ENCODE measurements around the gene ZIC4.

ZIC4 gene

DNA sequence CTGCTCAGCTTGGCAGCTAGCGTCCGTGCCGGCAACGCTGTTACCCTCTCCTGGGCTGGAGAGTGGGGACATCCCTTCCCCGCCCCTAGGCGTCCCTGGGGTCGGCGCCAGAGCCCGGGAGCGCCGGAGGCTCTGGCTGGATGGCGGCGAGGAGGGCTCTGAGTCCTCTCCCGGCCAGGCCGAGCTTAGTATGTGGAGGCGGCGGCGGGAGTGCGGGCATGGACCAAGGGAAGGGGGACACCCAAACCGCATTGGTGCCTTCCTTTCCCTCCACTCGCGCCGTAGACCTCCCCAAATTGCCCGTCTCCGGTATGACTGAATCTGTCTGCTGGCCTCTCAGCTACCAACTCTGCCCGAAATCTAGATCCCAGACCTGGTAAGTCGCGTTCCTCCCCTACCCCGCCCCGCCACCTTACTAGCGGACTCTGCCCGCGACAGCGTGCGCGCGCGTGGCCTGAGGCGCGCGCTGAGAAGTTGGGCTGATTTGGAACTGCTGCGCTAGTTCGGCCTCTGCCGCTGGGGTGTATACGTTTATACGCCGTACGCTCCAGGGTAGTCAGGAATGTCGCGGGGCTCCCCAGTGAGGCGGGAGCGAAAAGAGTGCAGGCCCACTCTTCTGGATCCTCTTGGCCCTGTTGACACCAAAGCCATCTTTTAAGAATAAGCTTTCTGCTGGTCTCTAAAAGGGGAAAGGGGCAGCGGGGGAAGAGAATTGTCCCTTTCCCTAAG, 15.0 kb upstream of the ZIC4 start:
- no peak overlapping the region for H3K27ac Mint-ChIP-seq

DNA sequence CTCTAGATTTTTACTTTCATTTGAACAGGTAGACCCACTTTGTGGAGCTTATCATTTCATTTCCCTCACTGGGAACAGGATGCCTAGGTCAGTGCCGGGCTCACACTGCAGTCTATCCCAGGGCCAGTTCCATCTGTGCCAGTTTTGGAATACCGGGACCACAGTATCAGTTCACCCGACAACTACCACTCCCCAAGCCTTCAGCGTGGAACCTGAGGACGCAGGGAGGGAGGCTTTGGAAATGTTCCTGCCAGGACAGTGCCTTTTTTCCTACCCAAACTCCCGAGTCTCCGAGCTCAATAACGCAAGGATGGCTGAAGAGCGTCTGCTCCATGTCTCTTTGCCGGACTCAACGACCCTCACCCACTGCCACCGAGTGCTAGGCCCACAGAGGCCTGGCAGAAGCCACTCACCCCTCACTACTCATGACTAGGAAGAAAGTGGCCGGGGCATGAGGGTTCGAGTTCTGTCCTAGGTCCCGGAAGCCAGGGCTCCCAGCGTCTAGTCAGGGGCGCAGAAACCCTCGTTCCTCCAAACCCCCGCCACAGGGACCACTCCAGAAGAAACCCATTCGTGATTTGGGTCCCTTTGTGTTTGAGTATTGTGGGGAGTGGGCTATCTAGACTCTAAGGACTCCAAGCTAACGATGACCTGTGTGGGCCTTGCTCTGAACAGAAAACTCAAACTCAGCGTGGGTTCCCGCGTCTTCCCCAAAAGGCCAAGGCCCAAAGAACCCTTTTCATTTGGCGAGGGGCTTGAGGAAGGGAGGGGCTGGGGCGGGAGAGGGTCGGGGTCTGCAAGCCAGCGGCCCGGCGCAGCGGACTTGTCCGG, 14.2 kb upstream of the ZIC4 start:
- H3K36me3 Mint-ChIP-seq = peaks cover 10% of the 10 kb centered on the region
- H3K4me3 Mint-ChIP-seq = no peak overlapping the region
- H3K4me1 Mint-ChIP-seq = no peaks in the 10 kb centered on the region
- peaks cover 55% of the 10 kb centered on the region for H3K27me3 Mint-ChIP-seq
- no peak overlapping the region for H3K27ac Mint-ChIP-seq
- H3K9me3 Mint-ChIP-seq = peaks cover 5% of the 10 kb centered on the region

More for the DNA sequence above, 15.0 kb upstream of the ZIC4 start:
- Mint-ChIP-seq H3K36me3 (peaks cover 10% of the 10 kb centered on the region), H3K4me3 (no peak overlapping the region), H3K27me3 (peaks cover 48% of the 10 kb centered on the region), H3K4me1 (no peaks in the 10 kb centered on the region), H3K9me3 (peaks cover 5% of the 10 kb centered on the region)

DNA sequence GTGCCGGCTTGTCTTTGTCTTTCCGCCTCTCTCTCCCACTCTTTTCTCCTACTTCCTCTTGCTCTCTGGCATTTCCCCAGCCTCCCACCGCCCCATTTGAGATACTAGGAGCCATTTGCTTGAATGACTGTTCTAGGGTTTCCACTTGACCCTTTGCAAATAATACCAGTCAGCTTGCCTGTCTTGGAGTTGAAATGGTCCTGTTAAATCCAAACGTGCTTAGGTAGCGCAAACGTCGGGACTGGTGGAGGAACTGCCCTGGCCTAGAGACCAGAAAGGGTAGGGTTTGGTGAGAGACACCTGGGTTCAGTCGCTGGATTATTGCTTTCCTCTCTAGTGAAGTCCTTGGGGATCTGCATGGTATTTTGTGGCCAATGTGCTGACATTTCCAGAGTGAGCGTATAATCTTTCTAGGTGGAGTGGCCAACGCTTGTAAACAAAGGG, 13.5 kb upstream of the ZIC4 start:
- Mint-ChIP-seq H3K27ac (no peak overlapping the region), H3K9me3 (peaks cover 10% of the 10 kb centered on the region), H3K4me1 (no peaks in the 10 kb centered on the region), H3K36me3 (peaks cover 12% of the 10 kb centered on the region), H3K27me3 (peaks cover 58% of the 10 kb centered on the region), H3K4me3 (no peak overlapping the region)

DNA sequence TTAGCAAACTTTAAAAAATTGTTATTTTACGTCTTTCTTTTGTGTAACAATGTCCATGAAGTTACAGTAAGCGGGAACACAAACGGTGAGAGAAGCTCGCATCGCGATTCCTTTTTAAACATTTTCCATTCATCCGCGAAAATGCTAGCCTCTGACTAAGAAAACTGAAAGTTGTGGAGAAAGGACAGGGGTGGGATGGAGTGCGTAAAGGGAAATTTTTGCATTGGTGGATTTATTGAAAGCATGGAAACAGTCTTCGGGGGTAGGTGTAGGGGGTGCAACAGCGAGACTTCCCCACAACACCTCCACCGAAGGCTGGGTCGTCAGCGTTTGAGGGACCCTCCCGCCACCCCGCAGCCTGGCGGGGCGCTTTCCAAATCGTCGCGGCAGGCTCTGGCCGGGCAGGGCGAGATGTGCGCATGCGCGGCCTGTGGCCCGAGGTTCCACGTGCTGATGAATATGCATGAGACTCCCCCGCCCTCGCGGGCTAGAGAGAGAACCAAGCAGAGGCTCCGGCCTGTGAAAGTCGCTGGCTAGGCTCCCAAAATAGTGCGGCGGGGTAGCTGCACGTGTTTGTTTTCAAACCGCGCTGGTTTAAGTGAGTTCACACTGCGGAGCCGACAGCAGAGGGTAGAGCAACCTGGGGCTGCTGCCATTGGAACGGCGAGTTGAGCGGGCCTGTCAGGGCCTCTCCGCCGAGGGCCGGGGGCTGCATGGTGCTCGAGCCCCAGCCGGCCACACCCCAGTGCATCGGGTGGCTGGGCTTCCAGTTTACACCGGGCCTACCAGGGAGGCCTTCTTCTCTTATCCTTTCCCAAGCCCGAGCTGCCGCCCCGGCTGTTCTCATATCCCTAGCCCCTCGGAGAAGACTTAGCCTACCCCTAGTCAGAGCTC, 12.7 kb upstream of the ZIC4 start:
- peaks cover 14% of the 10 kb centered on the region for H3K36me3 Mint-ChIP-seq
- no peak overlapping the region for H3K27ac Mint-ChIP-seq
- H3K4me1 Mint-ChIP-seq = no peaks in the 10 kb centered on the region
- H3K4me3 Mint-ChIP-seq = no peak overlapping the region
- peaks cover 61% of the 10 kb centered on the region for H3K27me3 Mint-ChIP-seq
- peaks cover 10% of the 10 kb centered on the region for H3K9me3 Mint-ChIP-seq

DNA sequence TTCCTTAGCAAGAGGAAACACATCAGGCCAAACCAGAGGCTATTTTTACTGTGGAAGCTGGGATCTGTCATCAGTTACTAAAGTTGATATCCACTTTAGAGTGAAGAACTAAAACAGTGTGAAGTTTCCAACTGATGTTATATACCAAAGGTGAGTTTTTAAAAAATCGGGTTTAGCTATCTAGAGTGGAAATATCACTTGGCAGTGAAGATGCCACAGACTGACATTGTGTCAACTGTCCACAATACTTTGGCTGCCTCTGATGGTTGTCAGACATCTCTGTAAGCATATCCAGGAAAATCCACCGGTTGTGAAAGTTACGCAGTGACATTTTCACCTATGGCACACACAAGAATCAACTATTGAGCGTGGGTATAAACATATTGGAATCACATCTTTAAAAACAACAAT, 12.0 kb upstream of the ZIC4 start:
- H3K27ac Mint-ChIP-seq = no peak overlapping the region
- H3K27me3 Mint-ChIP-seq = peaks cover 60% of the 10 kb centered on the region
- H3K4me3 Mint-ChIP-seq = no peak overlapping the region
- peaks cover 13% of the 10 kb centered on the region for H3K36me3 Mint-ChIP-seq
- peaks cover 3% of the 10 kb centered on the region for H3K4me1 Mint-ChIP-seq
- peaks cover 10% of the 10 kb centered on the region for H3K9me3 Mint-ChIP-seq

DNA sequence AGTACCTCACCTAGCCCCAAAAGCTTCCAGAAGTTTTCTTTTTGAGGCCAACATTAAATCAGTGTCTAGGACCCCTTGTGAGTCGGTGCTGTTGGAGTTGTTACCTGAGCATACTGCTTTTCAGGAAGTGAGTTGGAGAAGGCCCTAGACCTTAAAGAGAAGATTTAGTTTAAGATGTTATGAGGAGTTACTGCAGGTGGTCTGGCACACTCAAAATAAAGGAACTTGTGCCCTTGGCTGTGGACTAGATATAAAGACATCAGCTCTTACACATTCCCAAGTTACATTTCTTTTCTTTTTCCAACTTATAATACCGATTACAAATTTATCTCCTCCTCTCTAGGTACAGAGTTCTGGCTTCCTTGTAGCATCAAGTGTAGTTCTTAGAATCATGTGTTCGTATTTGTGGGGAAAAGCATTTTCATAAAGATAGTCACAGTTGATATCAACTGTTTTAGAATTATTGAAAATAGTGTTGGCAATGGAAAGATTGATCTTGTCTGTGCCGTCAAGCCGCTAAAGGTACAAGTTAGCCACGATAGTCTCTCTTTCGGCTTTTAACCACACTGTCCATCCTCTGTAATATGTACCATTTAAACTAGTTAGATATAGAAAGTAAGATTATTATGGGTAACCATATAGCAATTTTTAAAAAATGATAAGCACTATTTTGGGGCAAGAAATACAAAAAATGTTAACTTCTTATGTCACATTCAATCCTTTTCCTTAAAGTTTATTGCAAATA, 11.4 kb upstream of the ZIC4 start:
- Mint-ChIP-seq H3K27me3 (peaks cover 61% of the 10 kb centered on the region), H3K9me3 (peaks cover 10% of the 10 kb centered on the region), H3K36me3 (peaks cover 14% of the 10 kb centered on the region), H3K4me1 (peaks cover 7% of the 10 kb centered on the region), H3K4me3 (no peak overlapping the region), H3K27ac (no peak overlapping the region)

DNA sequence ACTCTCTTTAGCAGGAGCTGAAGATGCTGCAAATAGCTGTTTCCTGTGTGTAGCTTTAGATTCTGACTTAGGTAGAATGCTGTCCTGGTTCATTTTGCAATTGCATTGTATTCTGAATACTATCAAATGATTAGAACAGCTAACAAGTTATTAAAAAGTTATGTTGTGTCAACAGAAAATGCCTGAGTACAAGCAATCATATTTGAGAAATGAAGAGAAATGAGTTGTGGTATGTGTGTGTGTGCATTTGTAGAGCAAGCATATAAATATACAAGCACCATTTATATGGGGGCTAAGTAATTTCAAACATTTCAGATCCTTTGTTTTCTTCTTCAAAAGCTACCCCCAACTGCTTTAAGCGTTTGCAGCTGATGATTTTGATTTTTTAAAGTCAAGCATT, 10.6 kb upstream of the ZIC4 start:
- Mint-ChIP-seq H3K4me3 (no peak overlapping the region), H3K27me3 (peaks cover 56% of the 10 kb centered on the region), H3K9me3 (peaks cover 10% of the 10 kb centered on the region), H3K4me1 (peaks cover 7% of the 10 kb centered on the region), H3K27ac (no peak overlapping the region), H3K36me3 (peaks cover 11% of the 10 kb centered on the region)

DNA sequence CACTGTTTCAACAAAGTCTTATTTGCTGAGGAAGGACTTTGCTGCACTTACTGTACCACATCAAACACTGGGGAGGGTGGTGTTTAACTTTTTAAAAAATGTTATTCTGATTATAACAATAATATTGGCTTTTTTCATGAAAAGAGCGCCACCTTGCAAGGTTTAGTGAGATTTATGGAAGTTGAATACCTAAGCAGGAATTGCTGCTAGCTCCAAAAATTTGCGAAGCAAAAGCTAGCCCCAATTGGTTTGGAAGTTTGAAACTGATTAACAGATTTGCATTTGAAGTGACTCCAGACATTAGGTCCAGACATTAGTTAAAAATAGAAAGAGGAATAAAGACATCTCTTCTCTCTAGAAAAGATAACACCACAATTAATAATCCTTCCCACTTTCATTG, 9.5 kb upstream of the ZIC4 start:
- peaks cover 64% of the 10 kb centered on the region for H3K27me3 Mint-ChIP-seq
- peaks cover 17% of the 10 kb centered on the region for H3K4me1 Mint-ChIP-seq
- no peak overlapping the region for H3K4me3 Mint-ChIP-seq
- peaks cover 15% of the 10 kb centered on the region for H3K36me3 Mint-ChIP-seq
- peaks cover 17% of the 10 kb centered on the region for H3K9me3 Mint-ChIP-seq
- no peak overlapping the region for H3K27ac Mint-ChIP-seq

DNA sequence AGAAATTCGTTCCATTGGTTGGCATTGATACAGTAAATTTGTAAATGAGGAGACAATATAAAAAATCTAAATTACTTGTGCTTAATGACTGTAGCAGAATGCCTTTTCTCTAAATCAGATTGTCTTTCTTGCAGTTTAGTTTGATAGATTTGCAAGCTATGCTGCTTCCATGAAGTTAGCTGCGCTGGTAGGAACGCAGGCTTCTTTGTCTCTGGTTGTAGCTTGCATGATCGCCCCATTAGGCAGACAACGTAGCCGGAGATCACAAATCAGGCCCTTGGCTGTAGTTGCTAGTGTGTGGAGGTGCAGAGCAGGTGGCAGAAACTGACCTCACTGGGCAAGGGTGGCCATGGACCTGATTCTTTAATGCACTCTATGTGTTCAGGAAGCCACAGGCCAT, 8.9 kb upstream of the ZIC4 start:
- H3K27me3 Mint-ChIP-seq = peaks cover 66% of the 10 kb centered on the region

DNA sequence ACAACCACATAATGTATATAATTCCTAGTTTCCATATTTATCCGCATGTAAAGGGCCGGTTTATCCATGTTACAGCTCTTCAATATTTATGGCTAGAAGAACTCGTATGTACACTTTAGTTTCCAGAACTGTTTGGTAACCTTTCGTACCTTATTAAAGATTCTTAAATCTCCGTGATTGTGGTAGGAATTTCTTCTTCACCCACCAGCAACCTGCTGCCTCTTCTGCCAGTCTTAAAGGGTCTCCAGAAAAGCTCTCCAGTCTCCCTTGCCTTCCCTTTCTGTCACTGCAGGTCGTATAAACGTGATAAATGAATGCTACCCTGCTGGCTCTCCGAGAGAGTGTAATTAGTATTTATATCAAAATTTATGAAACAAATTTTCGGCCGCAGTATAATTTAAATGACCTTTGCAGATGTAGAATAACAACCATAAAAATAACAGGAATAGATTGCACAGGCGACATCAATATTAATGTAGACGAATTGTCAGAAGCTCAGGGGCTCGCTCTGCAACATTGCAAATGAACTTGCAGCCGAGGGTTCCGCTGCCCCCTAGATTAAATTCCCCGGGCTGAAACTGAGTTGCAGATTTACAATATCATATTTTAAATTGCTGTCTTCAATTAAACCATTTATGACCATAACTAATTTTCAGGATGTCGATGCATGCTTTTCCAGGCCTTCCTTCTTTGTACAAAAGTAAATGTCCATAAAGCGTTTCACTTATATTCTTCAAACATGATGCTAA, 8.2 kb upstream of the ZIC4 start:
- Mint-ChIP-seq H3K27me3 (peaks cover 59% of the 10 kb centered on the region), H3K9me3 (peaks cover 17% of the 10 kb centered on the region), H3K4me1 (peaks cover 21% of the 10 kb centered on the region), H3K27ac (no peak overlapping the region), H3K4me3 (peak overlapping the region; percentile 4), H3K36me3 (peaks cover 13% of the 10 kb centered on the region)

More for the DNA sequence above, 8.9 kb upstream of the ZIC4 start:
- H3K36me3 Mint-ChIP-seq = peaks cover 15% of the 10 kb centered on the region
- peaks cover 17% of the 10 kb centered on the region for H3K9me3 Mint-ChIP-seq
- H3K4me3 Mint-ChIP-seq = no peak overlapping the region
- H3K27ac Mint-ChIP-seq = no peak overlapping the region
- peaks cover 21% of the 10 kb centered on the region for H3K4me1 Mint-ChIP-seq

- H3K4me3 Mint-ChIP-seq = peak overlapping the region; percentile 89
- peak overlapping the region; percentile 72 for H3K27ac Mint-ChIP-seq
- H3K4me1 Mint-ChIP-seq = peaks cover 24% of the 10 kb centered on the region
- peaks cover 17% of the 10 kb centered on the region for H3K9me3 Mint-ChIP-seq
- peaks cover 13% of the 10 kb centered on the region for H3K36me3 Mint-ChIP-seq
- H3K27me3 Mint-ChIP-seq = peaks cover 63% of the 10 kb centered on the region
Observed at GRCh38 chr3:147413686-147414389, 7.5 kb upstream of the ZIC4 start.

GRCh38 chr3:147412917-147413685, 6.8 kb upstream of the ZIC4 start:
- Mint-ChIP-seq H3K4me1 (peaks cover 28% of the 10 kb centered on the region), H3K4me3 (peak overlapping the region; percentile 89), H3K9me3 (peaks cover 24% of the 10 kb centered on the region), H3K36me3 (peaks cover 12% of the 10 kb centered on the region), H3K27ac (peak overlapping the region; percentile 72), H3K27me3 (peaks cover 63% of the 10 kb centered on the region)

DNA sequence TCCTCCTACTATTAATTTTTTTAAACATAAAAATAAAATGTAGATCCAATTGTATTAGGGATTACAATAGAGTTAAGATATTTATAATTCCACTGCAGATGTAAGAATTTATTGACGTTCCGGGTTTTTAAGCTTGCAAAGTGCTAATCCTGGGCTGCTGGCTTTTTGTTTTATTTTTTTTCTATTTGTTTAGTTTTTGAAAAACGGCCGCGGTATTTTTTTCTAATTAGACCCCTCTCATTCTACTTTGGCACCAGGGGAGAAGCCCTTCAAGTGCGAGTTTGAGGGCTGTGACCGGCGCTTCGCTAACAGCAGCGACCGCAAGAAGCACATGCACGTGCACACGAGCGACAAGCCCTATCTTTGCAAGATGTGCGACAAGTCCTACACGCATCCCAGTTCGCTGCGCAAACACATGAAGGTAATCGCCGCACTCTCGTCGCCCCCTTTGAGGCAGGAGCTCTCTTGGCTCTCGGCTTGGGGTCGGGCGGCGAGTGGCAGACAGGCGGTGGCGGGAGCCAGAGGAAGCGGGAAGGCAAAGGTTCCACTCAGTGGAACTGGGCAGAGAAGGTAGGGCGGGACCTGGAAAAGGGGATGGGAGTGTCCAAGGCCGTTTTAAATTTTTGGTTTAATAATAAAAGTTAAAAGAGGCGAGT, 6.0 kb upstream of the ZIC4 start:
- peaks cover 65% of the 10 kb centered on the region for H3K27me3 Mint-ChIP-seq
- H3K9me3 Mint-ChIP-seq = peaks cover 21% of the 10 kb centered on the region
- H3K36me3 Mint-ChIP-seq = peaks cover 13% of the 10 kb centered on the region
- H3K27ac Mint-ChIP-seq = peak overlapping the region; percentile 76
- peak overlapping the region; percentile 64 for H3K4me3 Mint-ChIP-seq
- peaks cover 29% of the 10 kb centered on the region for H3K4me1 Mint-ChIP-seq

Data from activated naive CD4-positive, alpha-beta T cell treated with anti-CD3 and anti-CD28 coated beads, Interleukin-2, amount 50 U/mL, for 24 hours (primary cell).